Glutamatergic neuron (in vitro differentiated cells): ENCODE data around the gene RUFY3. TPM values are rescaled to one million over a fixed set of nuclear protein-coding genes. Genes with fewer than 3 reads are reported as not detected.
A peak's percentile ranks its signal among the peaks of the same experiment; 100 is the strongest.
"Not testable (repeated sequence)": the region's sequence is repeated elsewhere in the genome, so short reads cannot be mapped to it uniquely, and the experiment has no call there.

ENCODE experiments used
- DNase-seq: peaks from one replicate; pipeline ENCODE4 v3.0.0; 2022
- H3K27ac Mint-ChIP-seq: one replicate; pipeline ENCODE4 v1.8.0; 2020; ENCODE audit warnings: mild to moderate bottlenecking, mixed read lengths, inconsistent platforms; ENCODE audit not compliant: unreplicated experiment
- H3K27me3 Mint-ChIP-seq: one replicate; pipeline ENCODE4 v1.8.0; 2020; ENCODE audit warnings: mild to moderate bottlenecking, moderate library complexity, mixed read lengths, inconsistent platforms; ENCODE audit not compliant: unreplicated experiment
- H3K36me3 Mint-ChIP-seq: one replicate; pipeline ENCODE4 v1.8.0; 2020; ENCODE audit warnings: mild to moderate bottlenecking, mixed read lengths, inconsistent platforms; ENCODE audit not compliant: unreplicated experiment
- H3K4me1 Mint-ChIP-seq: one replicate; pipeline ENCODE4 v1.8.0; 2020; ENCODE audit warnings: mild to moderate bottlenecking, low read depth, mixed read lengths, inconsistent platforms; ENCODE audit not compliant: unreplicated experiment
- H3K4me3 Mint-ChIP-seq: one replicate; pipeline ENCODE4 v1.8.0; 2020; ENCODE audit warnings: mild to moderate bottlenecking, mixed read lengths, inconsistent platforms; ENCODE audit not compliant: unreplicated experiment
- H3K9me3 Mint-ChIP-seq: one replicate; pipeline ENCODE4 v1.8.0; 2020; ENCODE audit warnings: mild to moderate bottlenecking, moderate library complexity, mixed read lengths, inconsistent platforms; ENCODE audit not compliant: unreplicated experiment
- total RNA-seq: library from RNA; stranded (reverse); fragmentation: NEBNext Ultra II Directional; extraction: Animal tissue kit (Norgen Biotek cat#: 25700); gene quantifications from one replicate; pipeline ENCODE4 v1.2.1, GENCODE V29; 2021; ENCODE audit not compliant: unreplicated experiment
- TF ChIP-seq, protein P1 (sequence below): fragments of 200-600 bp; sonication (generic); IDR thresholded peaks from one replicate; pipeline ENCODE4 v1.5.0; 2021; ENCODE audit not compliant: partially characterized antibody, unreplicated experiment

Gene RUFY3
- total RNA-seq, 1 donor from 2014 or later = 291 TPM

DNA sequence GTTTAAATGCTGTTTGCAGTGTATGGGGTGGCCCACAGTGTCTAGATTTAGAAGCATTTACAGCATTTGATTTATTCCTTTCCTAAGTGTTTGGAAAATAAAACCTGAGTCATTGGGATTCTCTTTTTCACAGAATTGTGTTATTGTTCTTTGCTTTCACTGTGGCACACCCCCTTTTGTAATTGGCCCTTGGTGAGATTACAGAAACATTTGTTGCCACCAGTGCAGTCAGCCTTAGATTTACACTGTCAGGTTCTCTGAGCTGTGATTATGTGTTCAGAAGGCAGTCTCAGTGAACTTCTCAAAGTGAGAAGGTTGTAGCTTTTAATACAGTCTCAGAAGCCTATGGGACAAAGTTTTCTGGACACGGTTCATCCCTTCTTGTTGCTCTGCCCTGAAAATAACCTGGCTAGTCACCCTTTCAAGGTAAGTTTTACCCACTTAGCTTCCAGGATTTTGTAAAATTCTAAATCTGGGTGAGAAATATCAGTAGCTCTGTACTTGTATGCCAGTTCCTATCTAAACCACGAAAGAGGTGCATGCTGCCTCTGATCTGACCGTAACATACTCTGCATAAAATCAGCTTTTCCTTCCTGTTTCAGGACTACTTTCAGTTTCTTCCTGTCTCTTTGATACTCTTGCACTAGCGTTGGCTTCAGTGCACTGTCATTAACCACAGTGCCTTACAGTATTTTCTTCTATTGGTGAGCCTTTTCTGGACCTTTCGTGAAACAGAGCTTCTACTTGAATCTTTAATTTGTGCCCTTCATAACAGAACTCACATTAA lies 12.6 kb downstream of the RUFY3 start:
- TF ChIP-seq, protein P1, sequence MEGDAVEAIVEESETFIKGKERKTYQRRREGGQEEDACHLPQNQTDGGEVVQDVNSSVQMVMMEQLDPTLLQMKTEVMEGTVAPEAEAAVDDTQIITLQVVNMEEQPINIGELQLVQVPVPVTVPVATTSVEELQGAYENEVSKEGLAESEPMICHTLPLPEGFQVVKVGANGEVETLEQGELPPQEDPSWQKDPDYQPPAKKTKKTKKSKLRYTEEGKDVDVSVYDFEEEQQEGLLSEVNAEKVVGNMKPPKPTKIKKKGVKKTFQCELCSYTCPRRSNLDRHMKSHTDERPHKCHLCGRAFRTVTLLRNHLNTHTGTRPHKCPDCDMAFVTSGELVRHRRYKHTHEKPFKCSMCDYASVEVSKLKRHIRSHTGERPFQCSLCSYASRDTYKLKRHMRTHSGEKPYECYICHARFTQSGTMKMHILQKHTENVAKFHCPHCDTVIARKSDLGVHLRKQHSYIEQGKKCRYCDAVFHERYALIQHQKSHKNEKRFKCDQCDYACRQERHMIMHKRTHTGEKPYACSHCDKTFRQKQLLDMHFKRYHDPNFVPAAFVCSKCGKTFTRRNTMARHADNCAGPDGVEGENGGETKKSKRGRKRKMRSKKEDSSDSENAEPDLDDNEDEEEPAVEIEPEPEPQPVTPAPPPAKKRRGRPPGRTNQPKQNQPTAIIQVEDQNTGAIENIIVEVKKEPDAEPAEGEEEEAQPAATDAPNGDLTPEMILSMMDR = no peak
- Mint-ChIP-seq H3K4me1 (peaks cover 5% of the 10 kb centered on the region), H3K36me3 (no peaks in the 10 kb centered on the region), H3K27ac (no peak overlapping the region), H3K4me3 (no peak overlapping the region), H3K27me3 (peaks cover 2% of the 10 kb centered on the region), H3K9me3 (no peaks in the 10 kb centered on the region)
- no peak for DNase-seq

DNA sequence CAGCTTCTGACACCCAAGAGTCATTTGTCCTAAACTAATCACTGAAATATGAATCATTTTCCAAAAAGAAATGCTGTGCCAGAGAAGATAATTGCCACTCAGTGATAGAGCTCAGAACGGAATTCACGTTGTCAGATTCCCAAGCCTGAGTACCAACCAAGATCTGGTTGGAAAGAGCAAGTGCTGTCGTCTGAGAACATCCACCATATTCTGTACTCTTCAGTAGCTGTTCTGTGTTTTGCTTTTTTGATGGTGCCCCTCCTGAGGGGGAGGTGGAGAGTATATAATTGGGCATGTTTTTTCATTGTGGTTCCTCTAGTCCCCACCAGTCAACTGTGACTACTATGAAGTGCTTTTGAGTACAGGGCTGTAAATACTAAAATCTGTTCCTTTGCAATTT lies 13.2 kb downstream of the RUFY3 start:
- Mint-ChIP-seq H3K4me3 (no peak overlapping the region), H3K27ac (no peak overlapping the region)

DNA sequence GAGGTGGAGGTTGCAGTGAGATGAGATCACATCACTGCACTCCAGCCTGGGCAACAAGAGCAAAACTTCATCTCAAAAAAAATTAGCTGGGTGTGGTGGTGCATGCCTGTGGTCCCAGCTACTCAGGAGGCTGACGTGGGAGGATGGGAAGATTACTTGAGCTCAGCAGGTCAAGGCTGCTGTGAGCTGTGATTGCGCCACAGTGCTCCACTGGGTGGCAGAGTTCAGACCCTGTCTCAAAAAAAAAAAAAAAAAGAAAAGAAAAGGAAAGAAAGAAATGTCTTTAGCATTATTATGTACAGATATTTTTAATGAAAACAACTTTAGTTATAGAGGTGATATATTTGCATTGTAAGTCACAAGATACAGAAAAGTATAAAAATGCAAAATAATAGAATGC lies 14.2 kb downstream of the RUFY3 start:
- not testable (repeated sequence) for H3K27me3 Mint-ChIP-seq, H3K27ac Mint-ChIP-seq, H3K4me3 Mint-ChIP-seq, H3K36me3 Mint-ChIP-seq, H3K9me3 Mint-ChIP-seq, H3K4me1 Mint-ChIP-seq
- DNase-seq = peak; percentile 53
- TF ChIP-seq, protein P1 = peak; percentile 10

More for the DNA sequence above, 13.2 kb downstream of the RUFY3 start:
- TF ChIP-seq, protein P1 = no peak
- Mint-ChIP-seq H3K4me1 (peaks cover 5% of the 10 kb centered on the region), H3K9me3 (no peaks in the 10 kb centered on the region), H3K27me3 (peaks cover 2% of the 10 kb centered on the region), H3K36me3 (no peaks in the 10 kb centered on the region)
- DNase-seq = no peak

DNA sequence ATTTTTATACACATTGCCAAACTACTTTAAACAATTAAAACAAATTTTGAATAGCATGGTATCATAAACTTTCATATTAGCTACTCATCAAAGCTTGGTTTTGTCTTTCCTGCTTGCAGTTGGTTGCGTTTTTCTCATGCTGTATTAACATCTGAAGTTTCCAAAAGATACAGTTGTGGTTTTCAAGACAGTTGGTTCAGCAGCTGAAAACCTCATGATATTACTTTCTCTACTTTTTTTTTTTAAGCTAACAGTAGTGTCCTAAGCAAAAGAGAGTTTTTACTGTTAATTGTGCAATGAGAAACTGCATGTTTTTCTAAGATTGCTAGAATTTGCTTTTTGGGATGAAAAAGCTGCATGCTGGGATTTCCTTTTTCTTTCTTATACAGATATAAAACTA lies 15.2 kb downstream of the RUFY3 start:
- Mint-ChIP-seq H3K4me1 (peaks cover 13% of the 10 kb centered on the region), H3K27me3 (peaks cover 2% of the 10 kb centered on the region), H3K4me3 (no peak overlapping the region), H3K36me3 (no peaks in the 10 kb centered on the region), H3K27ac (no peak overlapping the region), H3K9me3 (no peaks in the 10 kb centered on the region)
- TF ChIP-seq, protein P1 = no peak
- DNase-seq = no peak

DNA sequence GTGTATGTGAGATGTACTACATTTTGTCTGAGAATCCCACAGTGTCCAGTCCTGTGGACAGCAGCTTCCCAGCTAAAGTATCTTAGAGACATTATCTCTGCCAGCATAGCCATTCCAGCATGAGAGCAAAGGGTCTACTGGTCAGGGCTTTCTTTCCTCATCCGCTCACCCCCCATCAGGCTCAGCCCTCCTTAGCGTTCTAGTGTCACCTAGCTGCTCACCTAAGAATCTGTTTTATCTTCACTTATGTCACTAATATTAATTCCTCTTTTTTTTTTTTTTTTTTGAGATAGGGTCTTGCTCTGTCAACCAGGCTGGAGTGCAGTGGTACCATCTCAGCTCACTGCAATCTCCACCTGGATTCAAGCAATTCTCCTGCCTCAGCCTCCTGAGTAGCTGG lies 15.6 kb downstream of the RUFY3 start:
- H3K4me1 Mint-ChIP-seq = peaks cover 16% of the 10 kb centered on the region
- H3K36me3 Mint-ChIP-seq = no peaks in the 10 kb centered on the region
- peaks cover 1% of the 10 kb centered on the region for H3K27me3 Mint-ChIP-seq
- TF ChIP-seq, protein P1 = no peak
- no peak overlapping the region for H3K4me3 Mint-ChIP-seq
- no peaks in the 10 kb centered on the region for H3K9me3 Mint-ChIP-seq
- DNase-seq = no peak
- H3K27ac Mint-ChIP-seq = no peak overlapping the region
